Measurements from ENCODE around the gene KLF11.

DNA sequence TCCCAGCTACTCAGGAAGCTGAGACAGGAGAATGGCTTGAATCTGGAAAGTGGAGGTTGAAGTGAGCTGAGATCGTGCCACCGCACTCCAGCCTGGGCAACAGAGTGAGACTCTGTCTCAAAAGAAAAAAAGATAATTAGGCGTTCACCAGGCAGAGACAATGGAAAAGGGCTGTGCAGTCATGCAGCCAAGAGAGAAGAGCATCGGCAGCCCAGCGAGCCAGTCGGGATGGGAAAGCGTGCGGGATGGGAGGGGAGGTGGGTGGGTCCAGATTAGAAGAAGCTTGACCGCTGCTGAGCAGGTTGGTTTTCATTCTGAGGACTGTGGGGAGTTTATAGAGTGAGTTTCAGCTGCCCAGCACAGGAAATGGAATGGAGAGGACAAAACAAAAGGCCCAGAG, 51.8 kb downstream of the KLF11 start:
- TF ChIP-seq, protein P1, sequence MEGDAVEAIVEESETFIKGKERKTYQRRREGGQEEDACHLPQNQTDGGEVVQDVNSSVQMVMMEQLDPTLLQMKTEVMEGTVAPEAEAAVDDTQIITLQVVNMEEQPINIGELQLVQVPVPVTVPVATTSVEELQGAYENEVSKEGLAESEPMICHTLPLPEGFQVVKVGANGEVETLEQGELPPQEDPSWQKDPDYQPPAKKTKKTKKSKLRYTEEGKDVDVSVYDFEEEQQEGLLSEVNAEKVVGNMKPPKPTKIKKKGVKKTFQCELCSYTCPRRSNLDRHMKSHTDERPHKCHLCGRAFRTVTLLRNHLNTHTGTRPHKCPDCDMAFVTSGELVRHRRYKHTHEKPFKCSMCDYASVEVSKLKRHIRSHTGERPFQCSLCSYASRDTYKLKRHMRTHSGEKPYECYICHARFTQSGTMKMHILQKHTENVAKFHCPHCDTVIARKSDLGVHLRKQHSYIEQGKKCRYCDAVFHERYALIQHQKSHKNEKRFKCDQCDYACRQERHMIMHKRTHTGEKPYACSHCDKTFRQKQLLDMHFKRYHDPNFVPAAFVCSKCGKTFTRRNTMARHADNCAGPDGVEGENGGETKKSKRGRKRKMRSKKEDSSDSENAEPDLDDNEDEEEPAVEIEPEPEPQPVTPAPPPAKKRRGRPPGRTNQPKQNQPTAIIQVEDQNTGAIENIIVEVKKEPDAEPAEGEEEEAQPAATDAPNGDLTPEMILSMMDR (conservative IDR thresholded peaks at IDR 0.05 in 1 of 2, IDR thresholded peaks at IDR 0.05 in 1 of 2; ENCODE audit: low read depth in 1 of 2, low read length in 2 of 2): no peak
- TF ChIP-seq EZH2 (IDR thresholded peaks at IDR 0.05; ENCODE audit: low read length, missing control alignments): no peak
